RWPE2 (cell line): ENCODE measurements around the gene RAET1E.

Source experiments
- ATAC-seq: fragments of 200-7000 bp; cut with Tn5 transposase; 3 replicates; pipeline ENCODE4 v1.9.1; 2021; ENCODE audit warnings: low read depth
- DNase-seq: peaks from one replicate; pipeline ENCODE4 v3.0.0-alpha.2; 2020; ENCODE audit warnings: low spot score
- H3K27ac ChIP-seq: fragments of 450-650 bp; 2 replicates; pipeline ENCODE4 v1.5.1; 2017; ENCODE audit warnings: mild to moderate bottlenecking; ENCODE audit not compliant: poor library complexity, severe bottlenecking
- H3K27me3 ChIP-seq: fragments of 250-450 bp; sonication (Bioruptor Pico); 2 replicates; pipeline ENCODE4 v1.5.1; 2021; ENCODE audit warnings: mild to moderate bottlenecking, moderate library complexity; ENCODE audit not compliant: insufficient read depth, poor library complexity, severe bottlenecking
- H3K36me3 ChIP-seq: fragments of 250-450 bp; sonication (Bioruptor Pico); 2 replicates; pipeline ENCODE4 v1.5.1; 2020; ENCODE audit warnings: low read depth, mild to moderate bottlenecking, moderate library complexity
- H3K4me1 ChIP-seq: fragments of 250-450 bp; sonication (Bioruptor Pico); 2 replicates; pipeline ENCODE4 v1.5.1; 2021; ENCODE audit warnings: mild to moderate bottlenecking, moderate library complexity; ENCODE audit not compliant: insufficient read depth, poor library complexity, severe bottlenecking
- H3K4me3 ChIP-seq: fragments of 250-450 bp; sonication (Bioruptor Pico); 2 replicates; pipeline ENCODE4 v1.5.1; 2021; ENCODE audit warnings: mild to moderate bottlenecking, moderate library complexity; ENCODE audit not compliant: severe bottlenecking
- H3K9me3 ChIP-seq: fragments of 250-450 bp; sonication (Bioruptor Pico); 2 replicates; pipeline ENCODE4 v1.5.1; 2021; ENCODE audit warnings: mild to moderate bottlenecking, moderate library complexity; ENCODE audit not compliant: severe bottlenecking
- CTCF ChIP-seq: fragments of 450-650 bp; IDR thresholded peaks from one replicate; pipeline ENCODE4 v1.5.1; 2017; ENCODE audit warnings: mild to moderate bottlenecking, moderate library complexity; ENCODE audit not compliant: poor library complexity, severe bottlenecking

The RAET1E gene

GRCh38 chr6:149906405-149906804, 8.5 kb upstream of the RAET1E start:
- no peak for TF ChIP-seq CTCF
- peaks cover 10% of the 10 kb centered on the region for H3K9me3 ChIP-seq
- ATAC-seq: no peak
- H3K4me1 ChIP-seq: no peaks in the 10 kb centered on the region
- no peak for DNase-seq
- H3K4me3 ChIP-seq: no peak overlapping the region
- H3K27ac ChIP-seq: no peak overlapping the region
- no peaks in the 10 kb centered on the region for H3K27me3 ChIP-seq
- no peaks in the 10 kb centered on the region for H3K36me3 ChIP-seq

GRCh38 chr6:149905911-149906371, 8.0 kb upstream of the RAET1E start:
- H3K27ac ChIP-seq: no peak overlapping the region
- no peak for TF ChIP-seq CTCF
- H3K36me3 ChIP-seq: no peaks in the 10 kb centered on the region
- H3K27me3 ChIP-seq: no peaks in the 10 kb centered on the region
- peaks cover under 1% of the 10 kb centered on the region for H3K4me1 ChIP-seq
- no peak for DNase-seq
- no peak overlapping the region for H3K4me3 ChIP-seq
- peaks cover 10% of the 10 kb centered on the region for H3K9me3 ChIP-seq
- no peak for ATAC-seq

GRCh38 chr6:149905371-149905910, 7.5 kb upstream of the RAET1E start:
- Histone ChIP-seq H3K4me1 (peaks cover 5% of the 10 kb centered on the region), H3K27ac (no peak overlapping the region), H3K36me3 (no peaks in the 10 kb centered on the region), H3K9me3 (peaks cover 10% of the 10 kb centered on the region), H3K27me3 (no peaks in the 10 kb centered on the region), H3K4me3 (no peak overlapping the region)
- DNase-seq (no peak), ATAC-seq (no peak)
- TF ChIP-seq CTCF: no peak

GRCh38 chr6:149904661-149905370, 6.9 kb upstream of the RAET1E start:
- ATAC-seq: no peak
- Histone ChIP-seq H3K4me1 (peaks cover 11% of the 10 kb centered on the region), H3K9me3 (peaks cover 10% of the 10 kb centered on the region), H3K36me3 (no peaks in the 10 kb centered on the region), H3K27ac (no peak overlapping the region), H3K4me3 (no peak overlapping the region), H3K27me3 (no peaks in the 10 kb centered on the region)
- no peak for DNase-seq
- TF ChIP-seq CTCF: no peak
